ENCODE data around the gene SUPT20H. TPM values are rescaled to one million over a fixed set of nuclear protein-coding genes. Genes with fewer than 3 reads are reported as not detected.

SUPT20H gene
- total RNA-seq, 1 donor from 2014 or later = 34.1 TPM

DNA sequence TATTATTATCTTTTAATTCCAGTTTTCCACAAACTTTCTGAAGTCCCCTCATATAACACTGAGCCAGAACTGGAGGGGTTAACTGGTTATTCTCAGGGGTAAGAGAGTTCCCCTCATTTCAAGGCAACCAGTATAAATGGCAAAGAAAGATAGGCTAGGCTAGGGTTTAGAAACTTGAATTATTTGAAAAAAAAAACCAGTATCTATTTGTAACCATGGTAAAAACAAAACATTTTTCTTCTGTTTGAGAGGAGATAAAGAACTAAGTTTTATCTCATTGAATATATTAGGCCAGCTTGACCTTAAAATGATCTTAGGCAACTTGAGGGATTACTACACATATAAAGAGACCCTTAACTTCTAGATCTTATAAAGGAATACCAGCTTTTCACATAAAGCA, 19.6 kb downstream of the SUPT20H start:
- Histone ChIP-seq H3K36me3 (peaks cover 0 to 84% of the 10 kb centered on the region in 2 donors), H3K4me3 (no peak overlapping the region), H3K27ac (no peak overlapping the region), H3K4me1 (no peaks in the 10 kb centered on the region), H3K27me3 (no peaks in the 10 kb centered on the region), H3K9me3 (no peaks in the 10 kb centered on the region)
- intact Hi-C loops (cut with DNase I) = no loop called here
- TF ChIP-seq POLR2AphosphoS5 (IDR thresholded peaks at IDR 0.05; ENCODE audit: insufficient read depth in 1 of 2, low read depth in 1 of 2) (no peak), POLR2A (IDR thresholded peaks at IDR 0.05) (no peak)
- TF ChIP-seq, protein P1, sequence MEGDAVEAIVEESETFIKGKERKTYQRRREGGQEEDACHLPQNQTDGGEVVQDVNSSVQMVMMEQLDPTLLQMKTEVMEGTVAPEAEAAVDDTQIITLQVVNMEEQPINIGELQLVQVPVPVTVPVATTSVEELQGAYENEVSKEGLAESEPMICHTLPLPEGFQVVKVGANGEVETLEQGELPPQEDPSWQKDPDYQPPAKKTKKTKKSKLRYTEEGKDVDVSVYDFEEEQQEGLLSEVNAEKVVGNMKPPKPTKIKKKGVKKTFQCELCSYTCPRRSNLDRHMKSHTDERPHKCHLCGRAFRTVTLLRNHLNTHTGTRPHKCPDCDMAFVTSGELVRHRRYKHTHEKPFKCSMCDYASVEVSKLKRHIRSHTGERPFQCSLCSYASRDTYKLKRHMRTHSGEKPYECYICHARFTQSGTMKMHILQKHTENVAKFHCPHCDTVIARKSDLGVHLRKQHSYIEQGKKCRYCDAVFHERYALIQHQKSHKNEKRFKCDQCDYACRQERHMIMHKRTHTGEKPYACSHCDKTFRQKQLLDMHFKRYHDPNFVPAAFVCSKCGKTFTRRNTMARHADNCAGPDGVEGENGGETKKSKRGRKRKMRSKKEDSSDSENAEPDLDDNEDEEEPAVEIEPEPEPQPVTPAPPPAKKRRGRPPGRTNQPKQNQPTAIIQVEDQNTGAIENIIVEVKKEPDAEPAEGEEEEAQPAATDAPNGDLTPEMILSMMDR (IDR thresholded peaks at IDR 0.05) = no peak
- DNase-seq (ENCODE audit: extremely low spot score in 2 of 2) = no peak

DNA sequence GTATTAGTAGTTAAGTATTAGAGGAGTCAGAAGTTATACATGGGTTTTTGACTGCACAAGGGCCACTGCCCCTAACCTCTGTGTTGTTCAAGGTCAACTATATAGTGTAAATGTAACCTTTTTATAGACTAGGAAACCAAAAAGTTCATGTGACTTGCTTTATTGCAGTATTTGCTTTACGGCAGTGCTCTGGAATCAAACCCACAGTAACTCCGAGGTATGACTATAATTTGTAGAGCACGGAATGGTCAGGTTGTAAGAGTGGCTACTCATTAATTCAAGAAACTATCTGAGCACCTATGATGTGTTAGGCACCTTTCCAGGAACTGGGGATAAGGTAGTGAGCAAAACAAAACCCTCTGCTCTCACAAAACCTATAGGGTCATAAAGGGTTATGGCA, 22.2 kb downstream of the SUPT20H start:
- no peaks in the 10 kb centered on the region for H3K4me1 ChIP-seq
- no peaks in the 10 kb centered on the region for H3K27me3 ChIP-seq
- no peak overlapping the region for H3K4me3 ChIP-seq
- no peak for DNase-seq (ENCODE audit: extremely low spot score in 2 of 2)
- no peaks in the 10 kb centered on the region for H3K9me3 ChIP-seq
- TF ChIP-seq POLR2A (IDR thresholded peaks at IDR 0.05) = no peak
- TF ChIP-seq, protein P1 (IDR thresholded peaks at IDR 0.05) = no peak
- TF ChIP-seq POLR2AphosphoS5 (IDR thresholded peaks at IDR 0.05; ENCODE audit: insufficient read depth in 1 of 2, low read depth in 1 of 2) = no peak
- H3K36me3 ChIP-seq = peaks cover 0 to 91% of the 10 kb centered on the region in 2 donors
- H3K27ac ChIP-seq = no peak overlapping the region
- intact Hi-C loops (cut with DNase I) = no loop called here

DNA sequence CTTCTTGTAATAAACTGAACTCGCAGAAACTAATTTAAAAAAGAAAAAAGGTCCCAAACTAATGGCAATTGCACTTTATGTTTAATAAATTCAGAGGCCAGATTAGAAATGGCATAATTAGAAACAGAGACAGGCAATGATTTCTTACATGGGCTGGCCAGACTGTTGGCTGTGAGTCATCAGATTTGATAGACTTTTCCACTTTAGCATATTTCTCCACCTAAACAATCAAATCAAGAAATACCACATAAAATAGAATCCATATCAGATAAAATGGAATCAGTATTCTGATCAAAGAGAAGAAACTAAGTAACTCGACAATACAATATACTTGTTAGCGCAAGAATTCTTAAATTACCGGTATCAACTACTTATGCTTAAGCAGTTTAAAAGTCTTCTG, 29.9 kb downstream of the SUPT20H start:
- no peaks in the 10 kb centered on the region for H3K9me3 ChIP-seq
- no peaks in the 10 kb centered on the region for H3K4me1 ChIP-seq
- H3K4me3 ChIP-seq = no peak overlapping the region
- H3K36me3 ChIP-seq = peaks cover 0 to 64% of the 10 kb centered on the region in 2 donors
- no peak for DNase-seq (ENCODE audit: extremely low spot score in 2 of 2)
- TF ChIP-seq, protein P1 (IDR thresholded peaks at IDR 0.05) = no peak
- no peak for TF ChIP-seq POLR2A (IDR thresholded peaks at IDR 0.05)
- H3K27me3 ChIP-seq = no peaks in the 10 kb centered on the region
- no peak overlapping the region for H3K27ac ChIP-seq
- intact Hi-C loops (cut with DNase I) = no loop called here

DNA sequence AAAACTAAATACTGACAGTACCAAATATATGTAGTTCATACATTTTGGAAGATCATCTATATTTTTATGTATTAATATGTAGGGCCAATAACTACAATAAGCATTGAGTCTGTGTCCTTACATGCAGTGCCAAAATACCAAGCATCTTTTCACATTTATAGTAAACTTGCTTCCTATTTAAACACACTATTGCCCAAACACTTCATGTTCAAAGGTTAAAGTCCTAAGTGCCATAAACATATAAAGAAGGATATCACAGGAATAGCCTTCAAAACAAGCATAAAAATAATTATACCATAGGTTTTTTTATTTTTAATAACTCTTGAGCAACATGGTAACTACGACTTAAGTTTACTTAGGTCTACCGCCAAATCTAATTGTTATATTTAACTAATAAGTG, 31.8 kb downstream of the SUPT20H start:
- H3K27ac ChIP-seq = no peak overlapping the region
- H3K27me3 ChIP-seq = no peaks in the 10 kb centered on the region
- TF ChIP-seq, protein P1 (IDR thresholded peaks at IDR 0.05) = no peak
- intact Hi-C loops (cut with DNase I) = no loop called here
- H3K36me3 ChIP-seq = peaks cover 0 to 62% of the 10 kb centered on the region in 2 donors
- no peaks in the 10 kb centered on the region for H3K4me1 ChIP-seq
- DNase-seq (ENCODE audit: extremely low spot score in 2 of 2) = no peak
- no peak overlapping the region for H3K4me3 ChIP-seq
- H3K9me3 ChIP-seq = no peaks in the 10 kb centered on the region

DNA sequence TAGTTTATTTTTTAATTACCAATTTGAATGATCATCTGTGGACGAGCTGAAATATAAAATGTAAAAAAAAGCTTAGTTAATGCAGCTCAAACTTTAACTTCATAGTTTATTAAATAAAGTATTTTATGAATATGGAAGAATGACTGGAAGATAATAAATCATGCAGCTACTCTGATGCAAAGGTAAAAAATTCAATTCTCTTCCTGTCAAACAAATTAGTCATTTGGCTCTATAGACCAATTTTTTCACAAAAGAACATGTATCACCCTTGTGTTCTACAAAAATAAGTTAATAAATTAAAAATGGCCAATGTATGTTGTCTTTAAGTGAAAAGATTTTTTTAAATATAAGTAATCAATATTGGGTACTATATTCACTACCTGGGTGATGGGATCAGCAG, 32.7 kb downstream of the SUPT20H start:
- H3K27ac ChIP-seq = no peak overlapping the region
- peaks cover 0 to 60% of the 10 kb centered on the region in 2 donors for H3K36me3 ChIP-seq
- H3K27me3 ChIP-seq = no peaks in the 10 kb centered on the region
- no peaks in the 10 kb centered on the region for H3K9me3 ChIP-seq
- intact Hi-C loops (cut with DNase I) = no loop called here
- no peak for DNase-seq (ENCODE audit: extremely low spot score in 2 of 2)
- H3K4me1 ChIP-seq = no peaks in the 10 kb centered on the region
- TF ChIP-seq, protein P1 (IDR thresholded peaks at IDR 0.05) = no peak
- no peak for TF ChIP-seq POLR2A (IDR thresholded peaks at IDR 0.05)
- no peak for TF ChIP-seq POLR2AphosphoS5 (IDR thresholded peaks at IDR 0.05; ENCODE audit: insufficient read depth in 1 of 2, low read depth in 1 of 2)
- H3K4me3 ChIP-seq = no peak overlapping the region

Measured in vagina (tissue), 2 donors.